Heart left ventricle (tissue), 13 donors: ENCODE measurements around the gene TLR3.

Experiments
- CTCF ChIP-seq, 12 donors: fragments of 200-600 bp; sonication (generic) in 4 of 12; IDR thresholded peaks; one replicate each; pipeline versions ENCODE4 v1.5.0 to v1.8.0; 2018 to 2022; ENCODE audit warnings: antibody characterized with exemption in 12 of 12, mild to moderate bottlenecking in 5 of 12
- POLR2A ChIP-seq, 2 donors: fragments of 450-650 bp; IDR thresholded peaks; one replicate each; pipeline ENCODE4 v1.6.1; 2017; ENCODE audit warnings: antibody characterized with exemption in 2 of 2, mild to moderate bottlenecking in 2 of 2, moderate library complexity in 2 of 2
- donor health status: ischemic (EF 13 %, LVEDD 7.1; RV severe dilation, severe dysfunction).
- donor health status: DM: no; HTN: yes; CAD: no.
- donor health status: DM: no; HTN: no; CAD: no.
- donor health status: ischemic (EF 25% LVEDD 6.9; RV normal size, moderate dysfunction).
- donor health status: ischemic (EF 25% LVEDD 5.7; RV mildly dilated, moderate dysfunction).
- donor health status: ischemic (EF 35%, LVEDD 5.7; RV mildly dilated, moderate dysfunction).
- donor health status: nonischemic (EF 11% LVEDD 7.7; RV severe dilation, severe dysfunction).
- donor health status: DM: yes; HTN: yes; CAD: no.
- donor health status: PGD.
- donor health status: ischemic (EF 29% LVEDD 5.4; RV normal size, mild dysfunction).
- donor health status: nonischemic (EF 23%, LVEDD 6.1; RV moderate dilation, normal function).

DNA sequence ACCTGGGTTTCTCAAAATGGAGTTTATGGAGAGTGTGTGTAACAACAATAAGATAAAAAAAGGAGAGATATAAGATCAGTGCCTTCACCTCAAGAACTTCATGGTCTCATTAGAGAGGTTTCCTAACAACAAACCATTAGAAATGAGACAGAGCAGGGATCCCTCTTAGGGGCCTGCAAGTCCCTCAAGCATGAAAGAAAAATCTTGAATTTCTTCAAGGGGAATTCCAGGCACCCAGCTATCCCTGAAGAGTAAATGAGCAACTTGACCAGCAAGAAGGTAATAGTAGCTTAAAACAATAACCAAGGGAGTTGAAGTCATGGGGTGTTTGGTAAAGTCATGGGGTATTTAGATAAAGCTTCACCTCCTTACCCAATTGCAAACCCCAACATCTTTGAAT is 49.7 kb upstream of the TLR3 start:
- no peak for TF ChIP-seq CTCF (IDR thresholded peaks at IDR 0.05)
- TF ChIP-seq POLR2A (IDR thresholded peaks at IDR 0.05): no peak
